Cardiac fibroblast (primary cell): Measurements from ENCODE around the gene SLC43A1.
A peak's percentile ranks its signal among the peaks of the same experiment; 100 is the strongest.

Experiments used
- DNase-seq, 2 donors: peaks; one replicate each; pipeline versions ENCODE4 v3.0.0 to v3.0.0-alpha.2; 2010; ENCODE audit warnings: low read depth in 2 of 2
- H3K4me3 ChIP-seq, 2 donors: replicated peaks in 1 of 2; 1 replicate in 1 of 2; 2 replicates in 1 of 2; pipeline ENCODE4 v1.5.1; 2011; ENCODE audit warnings: low read depth in 2 of 2, low read length in 2 of 2, mild to moderate bottlenecking in 2 of 2, moderate library complexity in 1 of 2
- CTCF ChIP-seq: IDR thresholded peaks from one replicate; pipeline ENCODE4 v1.5.1; 2011; ENCODE audit warnings: low read depth, mild to moderate bottlenecking, low read length, inconsistent platforms

The SLC43A1 gene

GRCh38 chr11:57475191-57475590 lies 40.3 kb downstream of the SLC43A1 start:
- TF ChIP-seq CTCF: no peak
- no peak for DNase-seq

GRCh38 chr11:57474803-57475115 lies 40.7 kb downstream of the SLC43A1 start:
- no peak for DNase-seq
- TF ChIP-seq CTCF: no peak

More at GRCh38 chr11:57475191-57475590, 40.3 kb downstream of the SLC43A1 start:
- no peak overlapping the region for H3K4me3 ChIP-seq

GRCh38 chr11:57474017-57474802 lies 41.3 kb downstream of the SLC43A1 start:
- no peak for TF ChIP-seq CTCF
- DNase-seq: peak in 1 of 2 donors; percentile 60
- H3K4me3 ChIP-seq: no peak overlapping the region

More at GRCh38 chr11:57474803-57475115, 40.7 kb downstream of the SLC43A1 start:
- H3K4me3 ChIP-seq: no peak overlapping the region

GRCh38 chr11:57473285-57473841 lies 42.1 kb downstream of the SLC43A1 start:
- no peak overlapping the region for H3K4me3 ChIP-seq
- no peak for TF ChIP-seq CTCF
- no peak for DNase-seq

GRCh38 chr11:57471496-57471895 lies 44.0 kb downstream of the SLC43A1 start:
- no peak overlapping the region for H3K4me3 ChIP-seq
- DNase-seq: no peak
- no peak for TF ChIP-seq CTCF

GRCh38 chr11:57469268-57469667 lies 46.2 kb downstream of the SLC43A1 start:
- H3K4me3 ChIP-seq: no peak overlapping the region
- TF ChIP-seq CTCF: no peak
- DNase-seq: no peak
